K562 (cell line): ENCODE results near the gene TCFL5. TPM values are rescaled to one million over a fixed set of nuclear protein-coding genes. Genes with fewer than 3 reads are reported as not detected.

ENCODE experiments used
- ATAC-seq: fragments of 200-7000 bp; cut with Tn5 transposase; 3 replicates; pipeline ENCODE4 v1.9.1; 2020; ENCODE audit warnings: moderate library complexity
- BruUV-seq: library from RNA; stranded (reverse); fragments of 400-500 nt; replicated peaks from 2 replicates; lab custom pipeline; 2021; lab: Mats Ljungman, UMichigan
- CTCF ChIA-PET: fragments of 300-600 bp; formaldehyde crosslinking; extraction: SDS; loops from one replicate; lab custom pipeline; 2021; ENCODE audit warnings: low intra/inter-chr PET ratio; lab: Yijun Ruan, JAX
- POLR2A ChIA-PET: fragments of 300-600, 350-650 bp; sonication (Branson Sonifier 250); formaldehyde crosslinking; extraction: SDS; loops from one replicate; lab custom pipeline; 2021; ENCODE audit warnings: antibody characterized with exemption, inconsistent platforms; lab: Yijun Ruan, JAX
- DNase-seq, 4 experiments: peaks; one replicate each; pipeline versions ENCODE4 v3.0.0 to v3.0.0-alpha.2; 2011 to 2018; ENCODE audit warnings: low spot score in 3 of 4, mixed read lengths in 3 of 4; ENCODE audit errors: extremely low read depth in 1 of 4
- FAIRE-seq: peaks from 2 replicates; lab custom pipeline; 2011; peaks lifted over from hg19 to GRCh38; lab: Jason Lieb, UNC
- H2AFZ ChIP-seq: 2 replicates; pipeline ENCODE4 v1.6.0; 2011; ENCODE audit warnings: low read depth, low read length, control low read depth, inconsistent platforms
- H3K27ac ChIP-seq: fragments of 200-600 bp; 3 replicates; pipeline ENCODE4 v1.8.0; 2011; ENCODE audit warnings: low read depth, mild to moderate bottlenecking, control low read depth, inconsistent platforms, low read length, moderate library complexity, mixed read lengths; ENCODE audit errors: extremely low read depth
- H3K27me3 ChIP-seq, 2 experiments: fragments of 300-600 bp in 1 of 2; 2 replicates in 1 of 2; 3 replicates in 1 of 2; pipeline versions ENCODE4 v1.6.0 to v1.8.0; 2011; ENCODE audit warnings: inconsistent platforms in 2 of 2, low read length in 2 of 2, mild to moderate bottlenecking in 1 of 2, mixed read lengths in 1 of 2, moderate library complexity in 1 of 2; ENCODE audit not compliant: control insufficient read depth in 2 of 2, insufficient read depth in 2 of 2
- H3K36me3 ChIP-seq: fragments of 300-600 bp; 3 replicates; pipeline ENCODE4 v1.8.0; 2011; ENCODE audit warnings: mild to moderate bottlenecking, low read length, inconsistent platforms; ENCODE audit not compliant: control insufficient read depth, insufficient read depth
- H3K4me1 ChIP-seq, 2 experiments: fragments of 200-600 bp in 1 of 2; replicated peaks in 1 of 2; 2 replicates in 1 of 2; 3 replicates in 1 of 2; pipeline versions ENCODE4 v1.5.1 to v1.8.0; 2011; ENCODE audit warnings: inconsistent platforms in 2 of 2, low read length in 2 of 2, mild to moderate bottlenecking in 1 of 2, mixed read lengths in 1 of 2, moderate library complexity in 1 of 2; ENCODE audit not compliant: control insufficient read depth in 2 of 2, insufficient read depth in 2 of 2
- H3K4me2 ChIP-seq: 2 replicates; pipeline ENCODE4 v1.6.1; 2011; ENCODE audit warnings: low read length, control low read depth, inconsistent platforms, mixed read lengths; ENCODE audit not compliant: insufficient read depth
- H3K4me3 ChIP-seq: fragments of 200-600 bp; sonication (generic), shearing (Covaris generic); 2 replicates; pipeline ENCODE4 v1.5.1; 2016; ENCODE audit warnings: control low read depth, inconsistent platforms
- H3K79me2 ChIP-seq: fragments of 200-600 bp; 3 replicates; pipeline ENCODE4 v1.8.0; 2011; ENCODE audit warnings: low read length, inconsistent platforms; ENCODE audit not compliant: control insufficient read depth, insufficient read depth
- H3K9ac ChIP-seq, 2 experiments: 2 replicates each; pipeline versions ENCODE4 v1.6.0 to v1.6.1; 2011; ENCODE audit warnings: low read depth in 2 of 2, low read length in 2 of 2, control low read depth in 1 of 2, inconsistent platforms in 1 of 2, mild to moderate bottlenecking in 1 of 2, mixed read lengths in 1 of 2; ENCODE audit not compliant: insufficient read depth in 1 of 2
- H3K9me1 ChIP-seq: one replicate; pipeline ENCODE4 v1.6.0; 2011; ENCODE audit warnings: inconsistent platforms, mild to moderate bottlenecking, low read length, moderate library complexity; ENCODE audit not compliant: control insufficient read depth, insufficient read depth
- H3K9me3 ChIP-seq: replicated peaks from 2 replicates; pipeline ENCODE4 v1.5.1; 2011; ENCODE audit warnings: low read depth, low read length, inconsistent platforms; ENCODE audit not compliant: control insufficient read depth, insufficient read depth
- H4K20me1 ChIP-seq: replicated peaks from 2 replicates; pipeline ENCODE4 v1.6.1; 2011; ENCODE audit warnings: low read length, inconsistent platforms, mixed read lengths; ENCODE audit not compliant: control insufficient read depth, insufficient read depth
- POLR2B ChIP-seq: fragments of 450-650 bp; IDR thresholded peaks from 2 replicates; pipeline ENCODE4 v1.6.1; 2018; ENCODE audit warnings: low read depth; ENCODE audit not compliant: partially characterized antibody
- POLR2G ChIP-seq: fragments of 200-400 bp; formaldehyde crosslinking; IDR thresholded peaks from 2 replicates; pipeline ENCODE4 v1.6.1; 2017; ENCODE audit warnings: low read depth, mild to moderate bottlenecking, antibody characterized with exemption, low read length, moderate library complexity
- SMARCE1 ChIP-seq: fragments of 450-650 bp; IDR thresholded peaks from 2 replicates; pipeline ENCODE4 v1.7.1; 2016; ENCODE audit warnings: mild to moderate bottlenecking
- ZNF707 ChIP-seq: fragments of 250-450 bp; sonication (Bioruptor Pico); conservative IDR thresholded peaks from 2 replicates; pipeline ENCODE4 v1.8.0; 2022; ENCODE audit warnings: inconsistent platforms, mild to moderate bottlenecking, moderate library complexity
- WGBS: fragments of 100-300 bp; shearing (Covaris generic); methylation state at CpG from one replicate; pipeline ENCODE4 v1.1.6; 2016; ENCODE audit warnings: low coverage, mixed read lengths; ENCODE audit not compliant: insufficient coverage; ENCODE audit errors: missing lambda C conversion rate; 5-methylcytosine and 5-hydroxymethylcytosine counted together
- in situ Hi-C: fragments of 300-500 bp; cut with MboI; formaldehyde crosslinking; loops from 4 replicates; pipeline ENCODE4 v1.15.0; 2018; ENCODE audit warnings: inconsistent platforms, mixed read lengths
- intact Hi-C: fragments of 100-400 bp; cut with micrococcal nuclease; formaldehyde crosslinking; loops from 2 replicates; pipeline ENCODE4 v1.14.2; 2022
- polyA plus RNA-seq, 8 experiments: library from polyadenylated mRNA; depleted of rRNA in 4 of 8; stranded (reverse) in 5 of 8; unstranded in 3 of 8; fragments of >200 nt; fragmentation: Nextera tagmentation in 2 of 8; fragmentation: Illumina TruSeq in 1 of 8; extraction: Ambion mirVana in 2 of 8; extraction: Trizol in 1 of 8; gene quantifications; 2 replicates each; pipeline versions ENCODE4 v1.2.1 to v1.2.3, GENCODE V29; 2011 to 2014; ENCODE audit warnings: inconsistent platforms in 1 of 8, missing spikeins in 1 of 8
- total RNA-seq, 7 experiments: library from RNA; depleted of rRNA in 6 of 7; stranded (reverse); fragments of >200 nt in 6 of 7; fragmentation: Illumina TruSeq in 2 of 7; extraction: Trizol in 2 of 7; gene quantifications; 2 replicates each; pipeline versions ENCODE4 v1.2.1 to v1.2.3, GENCODE V29; 2011 to 2021; ENCODE audit warnings: low replicate concordance in 1 of 7

The TCFL5 gene
- total and polyA plus RNA-seq, 9 of the 15 experiments (the other 6 are each of a cell fraction or from before 2014, with no cell fraction given) = 1.00 to 12.6 (median 9.1) TPM

- FAIRE-seq (no peak), ATAC-seq (no peak), DNase-seq (no peak)
- Histone ChIP-seq H3K4me1 (peaks cover 3 to 74% of the 10 kb centered on the region in 2 experiments; a peak in 3 of 5 replicates), H4K20me1 (peaks cover 4% of the 10 kb centered on the region), H3K4me2 (no peak overlapping the region), H3K36me3 (peaks cover 46% of the 10 kb centered on the region; the same call in 2 of the 3 replicates), H2AFZ (no peak overlapping the region), H3K9me3 (no peaks in the 10 kb centered on the region), H3K9ac (no peak overlapping the region), H3K27me3 (peaks cover 0 to 10% of the 10 kb centered on the region in 2 experiments; a peak in 3 of 5 replicates), H3K4me3 (no peak overlapping the region), H3K79me2 (no peaks in the 10 kb centered on the region), H3K9me1 (no peaks in the 10 kb centered on the region), H3K27ac (no peak overlapping the region)
- CTCF ChIA-PET = no interaction called here
- 91% methylated on average over 9 of the region's 11 CpGs for WGBS
- POLR2A ChIA-PET = no interaction called here
- TF ChIP-seq SMARCE1 (no peak), POLR2B (peak; percentile 36)
- in situ Hi-C loops (no loop called here), intact Hi-C loops (no loop called here)
- TSS peak; percentile 41 for BruUV-seq
Observed at GRCh38 chr20:62812907-62813200, 48.8 kb downstream of the TCFL5 start.

DNA sequence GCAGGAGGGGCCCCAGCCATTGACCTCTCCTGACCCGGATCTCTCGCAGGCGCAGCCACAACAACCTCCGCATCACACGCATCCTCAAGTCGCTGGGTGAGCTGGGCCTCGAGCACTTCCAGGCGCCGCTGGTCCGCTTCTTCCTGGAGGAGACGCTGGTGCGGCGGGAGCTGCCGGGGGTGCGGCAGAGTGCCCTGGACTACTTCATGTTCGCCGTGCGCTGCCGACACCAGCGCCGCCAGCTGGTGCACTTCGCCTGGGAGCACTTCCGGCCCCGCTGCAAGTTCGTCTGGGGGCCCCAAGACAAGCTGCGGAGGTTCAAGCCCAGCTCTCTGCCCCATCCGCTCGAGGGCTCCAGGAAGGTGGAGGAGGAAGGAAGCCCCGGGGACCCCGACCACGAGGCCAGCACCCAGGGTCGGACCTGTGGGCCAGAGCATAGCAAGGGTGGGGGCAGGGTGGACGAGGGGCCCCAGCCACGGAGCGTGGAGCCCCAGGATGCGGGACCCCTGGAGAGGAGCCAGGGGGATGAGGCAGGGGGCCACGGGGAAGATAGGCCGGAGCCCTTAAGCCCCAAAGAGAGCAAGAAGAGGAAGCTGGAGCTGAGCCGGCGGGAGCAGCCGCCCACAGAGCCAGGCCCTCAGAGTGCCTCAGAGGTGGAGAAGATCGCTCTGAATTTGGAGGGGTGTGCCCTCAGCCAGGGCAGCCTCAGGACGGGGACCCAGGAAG is 49.3 kb downstream of the TCFL5 start:
- H3K36me3 ChIP-seq = peaks cover 51% of the 10 kb centered on the region; the same call in 2 of the 3 replicates
- TF ChIP-seq POLR2G (0 out of 2 replicates have a peak, but pooled peaks have one; percentile 40), ZNF707 (CRISPR knock-in tag) (no peak)

More for the DNA sequence above, 49.3 kb downstream of the TCFL5 start:
- Histone ChIP-seq H3K9me1 (no peaks in the 10 kb centered on the region), H3K79me2 (no peaks in the 10 kb centered on the region), H3K4me1 (peaks cover 3 to 74% of the 10 kb centered on the region in 2 experiments; a peak in 3 of 5 replicates), H2AFZ (no peak overlapping the region), H3K9me3 (no peaks in the 10 kb centered on the region), H3K27ac (no peak overlapping the region), H3K4me3 (no peak overlapping the region), H3K27me3 (peaks cover 0 to 10% of the 10 kb centered on the region in 2 experiments; a peak in 3 of 5 replicates), H4K20me1 (peaks cover 4% of the 10 kb centered on the region), H3K4me2 (no peak overlapping the region), H3K9ac (no peak overlapping the region; a peak in 1 of 4 replicates)
- DNase-seq = no peak
- ChIA-PET POLR2A (interaction anchor here (0.6 kb wide), 1 partner anchor 399 kb away, joined by 3 read pairs; no protein-coding TSS in a partner anchor), CTCF (no interaction called here)
- no peak for FAIRE-seq
- 91% methylated on average over 25 of the region's 43 CpGs for WGBS
- in situ Hi-C loops = no loop called here
- intact Hi-C loops = no loop called here
- ATAC-seq = no peak
- no TSS peak for BruUV-seq
